ENCODE data around the gene LCA5.

GRCh38 chr6:79438030-79438429 lies 99.2 kb downstream of the LCA5 start:
- TF ChIP-seq EZH2 (IDR thresholded peaks at IDR 0.05; ENCODE audit: insufficient read depth, poor library complexity, severe bottlenecking), result no peak
- no peak for TF ChIP-seq EZH2phosphoT487 (IDR thresholded peaks at IDR 0.05; ENCODE audit: insufficient read depth, low read depth)
